GM23248 (cell line): ENCODE results near the gene FBXW11. TPM values are rescaled to one million over a fixed set of nuclear protein-coding genes. Genes with fewer than 3 reads are reported as not detected.

ENCODE experiments used
- DNase-seq: peaks from one replicate; pipeline ENCODE4 v3.0.0-alpha.2; 2015
- H2AFZ ChIP-seq: fragments of 200-600 bp; sonication (generic); 2 replicates; pipeline ENCODE4 v1.6.1; 2016; ENCODE audit warnings: antibody characterized with exemption
- H3F3A ChIP-seq: fragments of 200-600 bp; sonication (generic); 2 replicates; pipeline ENCODE4 v1.6.1; 2016; ENCODE audit warnings: mild to moderate bottlenecking, antibody characterized with exemption, mixed run types; ENCODE audit not compliant: insufficient read depth
- H3K27ac ChIP-seq: fragments of 200-600 bp; sonication (generic); 2 replicates; pipeline ENCODE4 v1.5.1; 2016; ENCODE audit warnings: mild to moderate bottlenecking
- H3K27me3 ChIP-seq: fragments of 200-600 bp; sonication (generic); replicated peaks from 2 replicates; pipeline ENCODE4 v1.6.1; 2016; ENCODE audit warnings: mild to moderate bottlenecking; ENCODE audit not compliant: insufficient read depth
- H3K36me3 ChIP-seq: fragments of 200-600 bp; sonication (generic); 2 replicates; pipeline ENCODE4 v1.6.1; 2016; ENCODE audit warnings: low read depth, mild to moderate bottlenecking
- H3K4me1 ChIP-seq: fragments of 200-600 bp; sonication (generic); 2 replicates; pipeline ENCODE4 v1.6.1; 2016; ENCODE audit warnings: mild to moderate bottlenecking; ENCODE audit not compliant: insufficient read depth
- H3K4me2 ChIP-seq: fragments of 200-600 bp; sonication (generic); one replicate; pipeline ENCODE4 v1.6.1; 2016; ENCODE audit warnings: mild to moderate bottlenecking; ENCODE audit not compliant: unreplicated experiment
- H3K4me3 ChIP-seq: fragments of 200-600 bp; sonication (generic); 2 replicates; pipeline ENCODE4 v1.5.1; 2016; ENCODE audit warnings: mild to moderate bottlenecking
- H3K79me2 ChIP-seq: fragments of 200-600 bp; sonication (generic); 2 replicates; pipeline ENCODE4 v1.6.1; 2016; ENCODE audit warnings: mild to moderate bottlenecking; ENCODE audit not compliant: insufficient read depth
- H3K9ac ChIP-seq: fragments of 200-600 bp; sonication (generic); 2 replicates; pipeline ENCODE4 v1.6.1; 2016; ENCODE audit warnings: mild to moderate bottlenecking
- H3K9me2 ChIP-seq: fragments of 200-600 bp; sonication (generic); 2 replicates; pipeline ENCODE4 v1.6.1; 2016; ENCODE audit warnings: mixed run types, mild to moderate bottlenecking, moderate library complexity; ENCODE audit not compliant: insufficient read depth
- H3K9me3 ChIP-seq: fragments of 200-600 bp; sonication (generic); one replicate; pipeline ENCODE4 v1.6.1; 2017; ENCODE audit warnings: low read depth
- H4K20me1 ChIP-seq: fragments of 200-600 bp; sonication (generic); 2 replicates; pipeline ENCODE4 v1.6.0; 2016; ENCODE audit not compliant: insufficient read depth
- EZH2 ChIP-seq: fragments of 200-600 bp; sonication (generic); IDR thresholded peaks from 2 replicates; pipeline ENCODE4 v1.6.1; 2018; ENCODE audit warnings: antibody characterized with exemption, mild to moderate bottlenecking; ENCODE audit not compliant: insufficient read depth, poor library complexity, severe bottlenecking
- EZH2phosphoT487 ChIP-seq: fragments of 200-600 bp; sonication (generic); IDR thresholded peaks from 2 replicates; pipeline ENCODE4 v1.6.1; 2018; ENCODE audit warnings: antibody characterized with exemption, moderate library complexity, mild to moderate bottlenecking, low read depth; ENCODE audit not compliant: insufficient read depth
- WGBS, 2 experiments: methylation state at CpG; one replicate each; pipeline ENCODE4 v1.1.6; 2015 to 2017; ENCODE audit warnings: low lambda C conversion rate in 2 of 2, low coverage in 1 of 2; ENCODE audit errors: missing lambda C conversion rate in 2 of 2; 5-methylcytosine and 5-hydroxymethylcytosine counted together
- in situ Hi-C: fragments of 300-500 bp; cut with MboI; formaldehyde crosslinking; loops from 2 replicates; pipeline ENCODE4 v1.15.0; 2020
- polyA plus RNA-seq: library from polyadenylated mRNA; unstranded; fragments of >200 nt; fragmentation: Nextera tagmentation; extraction: Ambion mirVana; gene quantifications from 2 replicates; pipeline ENCODE4 v1.2.1, GENCODE V29; 2016
- total RNA-seq: library from RNA; depleted of rRNA; stranded (reverse); fragments of >200 nt; shearing (Covaris generic); gene quantifications from 2 replicates; pipeline ENCODE4 v1.2.3, GENCODE V29; 2014

Gene FBXW11
- total and polyA plus RNA-seq, 2 experiments from 2014 or later: 30.6 to 78.0 TPM

- H3K4me3 ChIP-seq: no peak overlapping the region
- H3K27me3 ChIP-seq: no peaks in the 10 kb centered on the region
- H3K4me2 ChIP-seq: no peak overlapping the region
- no peaks in the 10 kb centered on the region for H3K9me3 ChIP-seq
- no peak overlapping the region for H3K9ac ChIP-seq
- TF ChIP-seq EZH2phosphoT487: no peak
- no peak for TF ChIP-seq EZH2
- in situ Hi-C loops: no loop called here
- 77 to 85% methylated on average over 4 of the region's 4 CpGs for WGBS, 2 experiments
- no peaks in the 10 kb centered on the region for H3K79me2 ChIP-seq
- no peaks in the 10 kb centered on the region for H3K36me3 ChIP-seq
- no peaks in the 10 kb centered on the region for H3K4me1 ChIP-seq
- DNase-seq: no peak
- H2AFZ ChIP-seq: no peak overlapping the region
- H4K20me1 ChIP-seq: no peaks in the 10 kb centered on the region
- no peaks in the 10 kb centered on the region for H3F3A ChIP-seq
- H3K27ac ChIP-seq: no peak overlapping the region
- H3K9me2 ChIP-seq: no peaks in the 10 kb centered on the region
Measured at GRCh38 chr5:172015346-172015745, 8.9 kb upstream of the FBXW11 start.

- H3K4me2 ChIP-seq: no peak overlapping the region
- H2AFZ ChIP-seq: no peak overlapping the region
- H4K20me1 ChIP-seq: no peaks in the 10 kb centered on the region
- H3K4me1 ChIP-seq: peaks cover 20% of the 10 kb centered on the region
- peaks cover 29% of the 10 kb centered on the region for H3F3A ChIP-seq
- no peaks in the 10 kb centered on the region for H3K36me3 ChIP-seq
- H3K27me3 ChIP-seq: no peaks in the 10 kb centered on the region
- TF ChIP-seq EZH2phosphoT487 (no peak), EZH2 (no peak)
- no peak overlapping the region for H3K4me3 ChIP-seq
- WGBS, 2 experiments: 65 to 73% methylated on average over 2 of the region's 2 CpGs
- H3K27ac ChIP-seq: no peak overlapping the region
- DNase-seq: peak; percentile 19
- no peaks in the 10 kb centered on the region for H3K9me2 ChIP-seq
- H3K9ac ChIP-seq: no peak overlapping the region
- in situ Hi-C loops: no loop called here
- H3K79me2 ChIP-seq: peaks cover 16% of the 10 kb centered on the region
- H3K9me3 ChIP-seq: no peaks in the 10 kb centered on the region
Measured at GRCh38 chr5:172010278-172010677, 3.8 kb upstream of the FBXW11 start.

- in situ Hi-C loops: no loop called here
- no peaks in the 10 kb centered on the region for H3K36me3 ChIP-seq
- no peaks in the 10 kb centered on the region for H3K9me2 ChIP-seq
- WGBS, 2 experiments: 69 to 79% methylated on average over 5 of the region's 5 CpGs
- H3K27ac ChIP-seq: no peak overlapping the region
- H2AFZ ChIP-seq: no peak overlapping the region
- H3K4me1 ChIP-seq: peaks cover 24% of the 10 kb centered on the region
- peaks cover 22% of the 10 kb centered on the region for H3K79me2 ChIP-seq
- no peak for DNase-seq
- H3K9me3 ChIP-seq: no peaks in the 10 kb centered on the region
- H3K27me3 ChIP-seq: no peaks in the 10 kb centered on the region
- no peaks in the 10 kb centered on the region for H4K20me1 ChIP-seq
- H3K4me3 ChIP-seq: no peak overlapping the region
- no peak overlapping the region for H3K9ac ChIP-seq
- peaks cover 34% of the 10 kb centered on the region for H3F3A ChIP-seq
- no peak overlapping the region for H3K4me2 ChIP-seq
- TF ChIP-seq EZH2 (no peak), EZH2phosphoT487 (no peak)
Measured at GRCh38 chr5:172009536-172010270, 3.3 kb upstream of the FBXW11 start.

- DNase-seq: peak; percentile 45
- in situ Hi-C loops: no loop called here
- TF ChIP-seq EZH2 (no peak), EZH2phosphoT487 (no peak)
- peaks cover 32% of the 10 kb centered on the region for H3K79me2 ChIP-seq
- H3K27me3 ChIP-seq: no peaks in the 10 kb centered on the region
- H3K36me3 ChIP-seq: no peaks in the 10 kb centered on the region
- peak overlapping the region; percentile 98 for H3K4me2 ChIP-seq
- H3K27ac ChIP-seq: peak overlapping the region; percentile 39
- H2AFZ ChIP-seq: no peak overlapping the region
- H3K9ac ChIP-seq: no peak overlapping the region
- H3K4me1 ChIP-seq: peaks cover 34% of the 10 kb centered on the region
- no peaks in the 10 kb centered on the region for H3K9me3 ChIP-seq
- no peak overlapping the region for H3K4me3 ChIP-seq
- H3F3A ChIP-seq: peaks cover 44% of the 10 kb centered on the region
- no peaks in the 10 kb centered on the region for H3K9me2 ChIP-seq
- peaks cover 7% of the 10 kb centered on the region; the same call in 1 of the 2 replicates for H4K20me1 ChIP-seq
- WGBS, 2 experiments: 26 to 29% methylated on average over 6 of the region's 6 CpGs
Measured at GRCh38 chr5:172008689-172009141, 2.3 kb upstream of the FBXW11 start.
